ENCODE results near the gene ADISSP.

DNA sequence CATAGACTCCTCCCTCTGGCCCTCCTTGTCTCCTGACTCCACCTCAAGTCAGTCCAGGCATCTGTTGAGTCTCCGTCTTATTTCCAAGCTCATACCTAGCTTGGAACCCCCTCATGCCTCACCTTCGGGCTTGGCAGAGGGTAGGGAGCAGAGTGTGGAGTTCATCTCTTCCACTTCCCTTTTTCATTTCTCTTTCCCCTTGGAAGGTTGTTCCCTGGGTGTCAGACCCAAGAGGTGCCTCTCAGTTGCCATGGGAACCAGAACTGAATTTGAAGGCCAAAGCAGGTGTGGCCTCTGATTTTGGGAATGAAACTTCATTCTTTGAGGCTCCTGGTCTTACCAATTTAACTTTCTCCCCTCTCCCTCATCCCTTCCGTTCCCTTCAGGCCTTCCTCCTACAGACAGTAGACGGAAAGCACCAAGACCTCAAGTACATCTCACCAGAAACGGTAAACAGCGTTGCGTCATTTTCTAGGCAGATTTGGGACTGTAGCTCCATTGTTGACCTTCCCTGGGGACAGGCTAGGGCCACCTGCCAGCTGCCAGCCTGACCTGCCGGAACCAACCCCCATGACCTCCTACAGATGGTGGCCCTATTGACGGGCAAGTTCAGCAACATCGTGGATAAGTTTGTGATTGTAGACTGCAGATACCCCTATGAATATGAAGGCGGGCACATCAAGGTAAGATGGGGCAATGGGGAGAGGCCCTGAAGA is 35.1 kb upstream of the ADISSP start:
- TF ChIP-seq CTCF (IDR thresholded peaks at IDR 0.05) = no peak
- no peak for TF ChIP-seq EP300 (IDR thresholded peaks at IDR 0.05)
- no peak for TF ChIP-seq POLR2A (IDR thresholded peaks at IDR 0.05)

Data from gastroesophageal sphincter (tissue), 3 donors.